Stimulated activated CD4-positive, alpha-beta T cell treated with anti-CD3 and anti-CD28 coated beads, Interleukin-1b, Interleukin-23, amount 100 ng/mL, for 24 hours (primary cell): ENCODE data around the gene UNC80.

ENCODE experiments used
- DNase-seq, 4 experiments: peaks; one replicate each; pipeline ENCODE4 v3.0.0-alpha.2; 2020; ENCODE audit warnings: low read depth in 4 of 4, low spot score in 1 of 4

Gene UNC80

GRCh38 chr2:209805351-209805750, 33.7 kb downstream of the UNC80 start:
- DNase-seq = no peak

GRCh38 chr2:209806318-209806717, 34.7 kb downstream of the UNC80 start:
- no peak for DNase-seq

GRCh38 chr2:209808521-209808920, 36.9 kb downstream of the UNC80 start:
- DNase-seq = no peak

- no peak for DNase-seq
Observed at GRCh38 chr2:209809256-209809655, 37.6 kb downstream of the UNC80 start.

- no peak for DNase-seq
Observed at GRCh38 chr2:209817844-209818271, 46.2 kb downstream of the UNC80 start.

GRCh38 chr2:209818939-209819338, 47.3 kb downstream of the UNC80 start:
- no peak for DNase-seq

GRCh38 chr2:209821806-209822205, 50.2 kb downstream of the UNC80 start:
- no peak for DNase-seq

GRCh38 chr2:209823484-209823883, 51.9 kb downstream of the UNC80 start:
- no peak for DNase-seq

GRCh38 chr2:209824391-209824790, 52.8 kb downstream of the UNC80 start:
- no peak for DNase-seq

GRCh38 chr2:209830722-209831465, 59.3 kb downstream of the UNC80 start:
- no peak for DNase-seq

GRCh38 chr2:209834767-209835166, 63.1 kb downstream of the UNC80 start:
- no peak for DNase-seq

GRCh38 chr2:209840434-209840833, 68.8 kb downstream of the UNC80 start:
- no peak for DNase-seq

- no peak for DNase-seq
Observed at GRCh38 chr2:209845666-209846065, 74.0 kb downstream of the UNC80 start.

GRCh38 chr2:209864716-209865295, 93.2 kb downstream of the UNC80 start:
- no peak for DNase-seq

- no peak for DNase-seq
Observed at GRCh38 chr2:209868271-209868994, 96.8 kb downstream of the UNC80 start.

- no peak for DNase-seq
Observed at GRCh38 chr2:209870067-209870466, 98.4 kb downstream of the UNC80 start.

- no peak for DNase-seq
Observed at GRCh38 chr2:209872675-209873074, 101.0 kb downstream of the UNC80 start.

GRCh38 chr2:209875270-209875669, 103.6 kb downstream of the UNC80 start:
- DNase-seq = no peak

- no peak for DNase-seq
Observed at GRCh38 chr2:209876211-209876610, 104.6 kb downstream of the UNC80 start.

GRCh38 chr2:209878701-209879100, 107.1 kb downstream of the UNC80 start:
- no peak for DNase-seq

GRCh38 chr2:209900638-209901037, 129.0 kb downstream of the UNC80 start:
- DNase-seq = no peak

- no peak for DNase-seq
Observed at GRCh38 chr2:209901172-209901571, 129.5 kb downstream of the UNC80 start.
